NCI-H345 treated with DMSO at 0.1 percent for 48 hours (cell line): ENCODE results near the gene TET3.
A peak's percentile ranks its signal among the peaks of the same experiment; 100 is the strongest.

Experiments
- DNase-seq: peaks from one replicate; lab custom pipeline; 2025; ENCODE audit not compliant: unreplicated experiment; lab: John Stamatoyannopoulos, UW

The TET3 gene

GRCh38 chr2:73986085-73986681 lies 1.5 kb downstream of the TET3 start:
- no peak for DNase-seq

DNA sequence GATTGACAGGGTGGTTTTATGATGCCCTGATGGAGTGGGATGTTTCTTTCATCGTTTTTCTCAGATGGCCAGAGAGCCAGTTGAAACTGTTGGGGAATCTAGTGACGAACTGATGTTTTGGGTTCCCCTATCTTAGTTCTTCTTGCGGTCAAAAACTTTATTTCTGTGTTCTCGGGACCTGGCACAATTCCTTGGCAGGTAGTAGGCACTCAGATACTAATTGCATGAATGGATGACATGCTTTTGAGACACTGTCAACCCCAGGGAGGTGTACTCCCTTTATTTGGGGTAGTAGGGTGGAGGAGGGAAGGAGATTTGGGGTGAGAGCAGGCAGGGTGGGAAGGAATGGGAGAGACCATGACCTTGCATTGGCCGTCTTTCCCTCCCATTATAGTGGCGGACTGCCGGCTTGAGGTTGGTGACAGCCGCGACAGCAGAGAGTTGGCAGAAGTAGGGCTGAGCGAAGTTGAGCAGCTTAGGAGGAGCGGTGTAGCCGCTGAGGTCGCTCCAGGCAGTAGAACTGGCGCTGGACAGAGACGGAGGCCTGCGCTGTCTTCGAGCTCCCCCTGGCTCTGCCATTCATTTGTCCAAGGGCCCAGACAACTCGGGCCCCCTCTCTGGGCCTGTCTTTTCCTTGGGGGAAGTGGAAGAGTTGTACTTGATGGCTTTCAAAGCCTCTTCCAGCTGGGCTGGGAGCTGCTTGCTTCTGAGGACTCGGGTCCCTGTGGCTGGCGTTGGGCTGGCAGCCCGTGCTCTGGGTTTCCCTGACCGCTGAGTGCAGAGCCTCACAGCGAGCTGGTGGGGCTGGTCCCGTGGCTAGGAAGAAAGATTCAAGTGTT lies 2.6 kb downstream of the TET3 start:
- DNase-seq: no peak

- DNase-seq: no peak
Observed at GRCh38 chr2:73987948-73988700, 3.4 kb downstream of the TET3 start.

DNA sequence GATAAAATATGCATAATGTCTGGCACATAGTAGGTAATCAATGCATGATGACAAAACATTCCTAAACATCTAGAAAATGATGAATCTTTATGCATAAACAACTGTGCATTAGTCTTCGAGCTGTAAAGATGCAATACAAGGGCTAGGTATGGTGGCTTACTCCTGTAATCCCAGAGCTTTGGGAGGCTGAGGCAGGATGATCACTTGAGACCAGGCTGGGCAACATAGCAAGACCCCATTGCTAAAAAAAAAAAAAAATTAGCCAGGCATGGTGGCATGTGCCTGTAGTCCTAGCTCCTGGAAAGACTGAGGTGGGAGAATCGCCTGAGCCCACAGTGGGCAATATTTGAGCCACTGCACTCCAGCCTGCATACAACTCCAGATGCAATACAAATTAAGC lies 5.3 kb downstream of the TET3 start:
- DNase-seq: no peak

- no peak for DNase-seq
Observed at GRCh38 chr2:73990531-73990930, 5.8 kb downstream of the TET3 start.

GRCh38 chr2:73992036-73992435 lies 7.3 kb downstream of the TET3 start:
- DNase-seq: no peak

GRCh38 chr2:73993376-73993775 lies 8.7 kb downstream of the TET3 start:
- DNase-seq: no peak

- no peak for DNase-seq
Observed at GRCh38 chr2:73993778-73994177, 9.1 kb downstream of the TET3 start.

DNA sequence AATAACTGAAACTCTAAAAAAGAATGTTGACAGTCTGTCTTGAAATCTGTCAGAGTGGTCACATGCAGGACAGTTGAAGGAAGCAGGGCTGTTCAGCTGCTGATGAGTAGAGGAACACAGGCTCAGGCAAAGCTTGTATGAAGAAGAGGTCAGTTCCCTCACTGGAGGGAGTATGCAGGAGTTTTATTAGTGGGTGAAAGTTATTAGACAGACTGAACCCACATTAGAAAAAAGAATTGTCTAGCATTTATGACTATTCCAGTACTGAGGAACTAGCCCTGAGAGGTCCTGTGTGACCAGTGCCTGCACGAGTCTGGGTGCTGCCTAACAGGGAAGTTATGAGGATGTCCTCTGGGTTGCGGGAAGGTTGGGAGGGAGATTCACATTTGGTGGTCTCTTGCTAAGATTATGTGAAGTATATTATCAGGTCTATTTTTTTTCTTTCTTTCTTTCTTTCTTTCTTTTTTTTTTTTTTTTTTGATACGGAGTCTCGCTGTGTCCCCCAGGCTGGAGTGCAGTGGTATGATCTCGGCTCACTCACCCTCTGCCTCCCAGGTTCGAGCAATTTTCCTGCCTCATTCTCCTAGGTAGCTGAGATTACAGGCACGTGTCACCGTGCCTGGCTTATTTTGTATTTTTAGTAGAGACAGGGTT lies 9.6 kb downstream of the TET3 start:
- DNase-seq: no peak

- no peak for DNase-seq
Observed at GRCh38 chr2:73995810-73996209, 11.1 kb downstream of the TET3 start.

GRCh38 chr2:73997813-73998212 lies 13.1 kb downstream of the TET3 start:
- DNase-seq: no peak

DNA sequence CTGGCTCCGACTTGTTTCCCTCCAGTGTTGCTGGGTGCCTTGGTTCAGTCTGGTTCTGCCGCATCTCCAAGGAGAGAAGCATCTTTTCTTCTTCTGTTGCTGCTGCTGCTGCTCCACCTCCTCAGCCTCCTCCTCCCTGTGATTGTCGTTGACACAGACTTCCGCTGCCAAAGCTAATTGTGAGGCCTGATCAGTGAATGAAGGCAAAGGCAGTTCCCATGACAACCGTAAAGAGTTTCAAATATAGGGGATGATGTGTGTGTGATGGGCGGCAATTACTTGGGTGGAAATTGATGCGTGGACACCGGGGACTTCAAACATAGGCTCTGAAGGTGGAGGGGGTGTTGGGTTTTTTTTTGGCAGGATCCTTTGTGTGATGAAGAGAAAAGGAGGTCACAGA lies 13.7 kb downstream of the TET3 start:
- no peak for DNase-seq

- DNase-seq: no peak
Observed at GRCh38 chr2:73998933-73999332, 14.2 kb downstream of the TET3 start.

- DNase-seq: no peak
Observed at GRCh38 chr2:73999881-74000597, 15.3 kb downstream of the TET3 start.

DNA sequence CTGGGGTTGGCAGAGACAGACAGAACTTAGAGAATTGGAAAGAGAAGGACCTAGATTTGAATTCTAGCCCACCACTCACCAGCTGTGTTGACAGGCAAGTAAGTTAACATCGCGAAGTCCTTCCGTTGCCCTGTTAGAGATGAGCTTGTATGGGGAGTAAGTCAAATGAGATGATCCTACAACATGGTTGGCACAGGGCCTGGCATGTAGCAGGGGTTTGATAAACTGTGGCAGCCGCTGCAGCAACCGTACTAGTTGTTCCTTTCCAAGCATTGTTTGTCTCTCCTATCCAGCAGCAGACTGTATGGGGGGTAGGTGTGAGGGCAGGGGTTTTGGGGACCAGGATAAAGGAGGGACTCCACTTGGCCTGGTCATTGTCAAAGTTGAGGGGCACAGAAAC lies 16.0 kb downstream of the TET3 start:
- no peak for DNase-seq

- no peak for DNase-seq
Observed at GRCh38 chr2:74001121-74001520, 16.4 kb downstream of the TET3 start.

GRCh38 chr2:74001781-74002504 lies 17.2 kb downstream of the TET3 start:
- no peak for DNase-seq

GRCh38 chr2:74002505-74003421 lies 18.1 kb downstream of the TET3 start:
- peak; percentile 85 for DNase-seq
